GM23338 (cell line): ENCODE results near the gene RIIAD1. TPM values are rescaled to one million over a fixed set of nuclear protein-coding genes. Genes with fewer than 3 reads are reported as not detected.

Experiments
- ATAC-seq: fragments of 200-7000 bp; cut with Tn5 transposase; 3 replicates; pipeline ENCODE4 v1.9.1; 2020
- DNase-seq: peaks from one replicate; pipeline ENCODE4 v3.0.0-alpha.2; 2015; ENCODE audit warnings: low spot score
- H2AFZ ChIP-seq: fragments of 200-600 bp; sonication (generic); 2 replicates; pipeline ENCODE4 v1.8.0; 2016; ENCODE audit warnings: antibody characterized with exemption, mild to moderate bottlenecking, moderate library complexity
- H3F3A ChIP-seq: fragments of 200-600 bp; sonication (generic); replicated peaks from 2 replicates; pipeline ENCODE4 v1.8.0; 2017; ENCODE audit warnings: antibody characterized with exemption, mixed run types, low read depth
- H3K27ac ChIP-seq: fragments of 200-600 bp; sonication (generic); 2 replicates; pipeline ENCODE4 v1.6.1; 2016; ENCODE audit warnings: low read depth
- H3K27me3 ChIP-seq: fragments of 200-600 bp; sonication (generic); 2 replicates; pipeline ENCODE4 v1.8.0; 2016; ENCODE audit warnings: mild to moderate bottlenecking, mixed run types, moderate library complexity; ENCODE audit not compliant: insufficient read depth
- H3K36me3 ChIP-seq: fragments of 200-600 bp; sonication (generic); 2 replicates; pipeline ENCODE4 v1.8.0; 2016; ENCODE audit warnings: mild to moderate bottlenecking; ENCODE audit not compliant: insufficient read depth
- H3K4me1 ChIP-seq: fragments of 200-600 bp; sonication (generic); 2 replicates; pipeline ENCODE4 v1.8.0; 2016; ENCODE audit warnings: mild to moderate bottlenecking, moderate library complexity; ENCODE audit not compliant: insufficient read depth
- H3K4me2 ChIP-seq: fragments of 200-600 bp; sonication (generic); 2 replicates; pipeline ENCODE4 v1.7.1; 2017; ENCODE audit warnings: mixed run types
- H3K4me3 ChIP-seq: fragments of 200-600 bp; sonication (generic); 2 replicates; pipeline ENCODE4 v1.6.1; 2016; ENCODE audit warnings: mixed run types
- H3K79me2 ChIP-seq: fragments of 200-600 bp; sonication (generic); replicated peaks from 2 replicates; pipeline ENCODE4 v1.8.0; 2017; ENCODE audit warnings: mild to moderate bottlenecking; ENCODE audit not compliant: insufficient read depth
- H3K9me2 ChIP-seq: fragments of 200-600 bp; sonication (generic); 2 replicates; pipeline ENCODE4 v1.8.0; 2017; ENCODE audit not compliant: insufficient read depth
- H4K20me1 ChIP-seq: fragments of 200-600 bp; sonication (generic); replicated peaks from 2 replicates; pipeline ENCODE4 v1.8.0; 2017; ENCODE audit warnings: mild to moderate bottlenecking; ENCODE audit not compliant: insufficient read depth
- H3K27ac Mint-ChIP-seq: 2 replicates; pipeline ENCODE4 v1.8.0; 2020; ENCODE audit warnings: inconsistent platforms, mild to moderate bottlenecking, moderate library complexity, mixed read lengths
- H3K27me3 Mint-ChIP-seq: 3 replicates; pipeline ENCODE4 v1.8.0; 2022; ENCODE audit warnings: low read depth, mild to moderate bottlenecking, moderate library complexity, mixed read lengths, inconsistent platforms; ENCODE audit not compliant: insufficient read depth, poor library complexity
- H3K36me3 Mint-ChIP-seq: 3 replicates; pipeline ENCODE4 v1.8.0; 2021; ENCODE audit warnings: low read depth, mild to moderate bottlenecking, inconsistent platforms, moderate library complexity, mixed read lengths
- H3K4me1 Mint-ChIP-seq: 3 replicates; pipeline ENCODE4 v1.8.0; 2020; ENCODE audit warnings: mild to moderate bottlenecking, inconsistent platforms, mixed read lengths
- H3K4me3 Mint-ChIP-seq: 3 replicates; pipeline ENCODE4 v1.8.0; 2021; ENCODE audit warnings: moderate library complexity, mild to moderate bottlenecking, inconsistent platforms, mixed read lengths
- H3K9me3 Mint-ChIP-seq: 3 replicates; pipeline ENCODE4 v1.8.0; 2020; ENCODE audit warnings: moderate library complexity, mild to moderate bottlenecking, inconsistent platforms, mixed read lengths
- CREB1 ChIP-seq: fragments of 250-450 bp; sonication (Bioruptor Pico); IDR thresholded peaks from 2 replicates; pipeline ENCODE4 v1.5.0; 2020; ENCODE audit warnings: low read depth, mild to moderate bottlenecking, moderate library complexity
- NANOG ChIP-seq: IDR thresholded peaks from 2 replicates; pipeline ENCODE4 v1.6.1; 2016; ENCODE audit warnings: antibody characterized with exemption, borderline replicate concordance
- REST ChIP-seq: IDR thresholded peaks from one replicate; pipeline ENCODE4 v1.6.1; 2018; ENCODE audit warnings: antibody characterized with exemption; ENCODE audit not compliant: unreplicated experiment
- STAT1 ChIP-seq: IDR thresholded peaks from one replicate; pipeline ENCODE4 v1.6.1; 2016; ENCODE audit warnings: antibody characterized with exemption; ENCODE audit not compliant: unreplicated experiment
- ZNF114 ChIP-seq: fragments of 250-450 bp; sonication (Bioruptor Pico); IDR thresholded peaks from 2 replicates; pipeline ENCODE4 v1.5.0; 2020; ENCODE audit warnings: mild to moderate bottlenecking, moderate library complexity
- ZNF462 ChIP-seq: fragments of 250-450 bp; sonication (Bioruptor Pico); IDR thresholded peaks from 2 replicates; pipeline ENCODE4 v1.5.0; 2020; ENCODE audit warnings: mild to moderate bottlenecking, moderate library complexity
- polyA plus RNA-seq: library from polyadenylated mRNA; unstranded; fragments of >200 nt; fragmentation: Nextera tagmentation; extraction: Ambion mirVana; gene quantifications from 2 replicates; pipeline ENCODE4 v1.2.1, GENCODE V29; 2016
- total RNA-seq: library from RNA; depleted of rRNA; stranded (reverse); fragments of >200 nt; shearing (Covaris generic); gene quantifications from 2 replicates; pipeline ENCODE4 v1.2.3, GENCODE V29; 2014

Gene RIIAD1
- total and polyA plus RNA-seq, 2 experiments from 2014 or later, result not detected

DNA sequence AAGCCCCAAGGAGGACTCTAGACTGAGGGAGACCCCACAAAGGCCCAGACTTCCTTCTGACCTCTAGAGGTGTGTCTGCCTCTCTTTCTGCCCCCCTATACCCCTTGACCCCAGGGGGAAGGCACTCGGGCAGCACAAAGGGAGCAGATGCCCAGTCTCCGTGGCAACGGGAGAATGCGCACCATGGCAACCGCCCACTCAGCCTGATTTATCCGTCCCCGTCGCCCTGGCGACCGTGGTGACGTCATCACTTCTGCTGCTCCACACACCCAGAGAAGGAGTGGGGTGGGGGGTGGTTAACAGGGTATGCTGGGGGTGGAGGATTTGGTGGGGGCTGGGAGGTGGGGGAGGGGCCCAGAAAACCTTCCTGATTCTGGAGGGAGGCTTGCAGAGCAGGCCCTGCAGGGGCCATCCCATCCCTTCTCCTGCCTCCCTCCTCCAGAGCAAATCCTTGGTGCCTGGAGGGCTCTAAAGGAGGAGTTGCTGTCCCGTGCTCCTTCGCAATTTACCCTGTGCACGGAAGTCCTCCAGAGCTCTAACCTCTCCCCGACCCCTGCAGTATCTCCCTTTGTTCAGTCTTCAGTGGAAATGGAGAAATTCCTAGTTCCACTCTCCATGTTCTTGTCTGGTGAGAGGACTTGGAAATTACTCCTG lies 11.0 kb upstream of the RIIAD1 start:
- H3K36me3 Mint-ChIP-seq, result no peaks in the 10 kb centered on the region
- H3K79me2 ChIP-seq, result no peaks in the 10 kb centered on the region
- TF ChIP-seq CREB1 (peak; percentile 89), STAT1 (no peak)
- H3K27ac ChIP-seq, result no peak overlapping the region
- peak; percentile 38 for ATAC-seq
- no peaks in the 10 kb centered on the region for H3F3A ChIP-seq
- no peak overlapping the region for H3K4me3 Mint-ChIP-seq
- no peaks in the 10 kb centered on the region for H3K9me3 Mint-ChIP-seq
- 0 out of 2 replicates have a peak, but pooled peaks cover 2% of the 10 kb centered on the region for H3K4me1 ChIP-seq
- H3K27me3 ChIP-seq, result no peaks in the 10 kb centered on the region
- peaks cover 10% of the 10 kb centered on the region for H3K27me3 Mint-ChIP-seq
- peaks cover 12% of the 10 kb centered on the region for H3K4me1 Mint-ChIP-seq
- H3K9me2 ChIP-seq, result no peaks in the 10 kb centered on the region
- H3K4me3 ChIP-seq, result no peak overlapping the region
- no peaks in the 10 kb centered on the region for H4K20me1 ChIP-seq
- DNase-seq, result peak; percentile 83
- H3K27ac Mint-ChIP-seq, result no peak overlapping the region
- no peak overlapping the region for H2AFZ ChIP-seq
- H3K36me3 ChIP-seq, result no peaks in the 10 kb centered on the region
- H3K4me2 ChIP-seq, result no peak overlapping the region

GRCh38 chr1:151711044-151711800 lies 10.1 kb upstream of the RIIAD1 start:
- Mint-ChIP-seq H3K27ac (no peak overlapping the region), H3K27me3 (peaks cover 12% of the 10 kb centered on the region), H3K4me1 (peaks cover 21% of the 10 kb centered on the region), H3K9me3 (no peaks in the 10 kb centered on the region), H3K4me3 (no peak overlapping the region), H3K36me3 (no peaks in the 10 kb centered on the region)
- Histone ChIP-seq H3K9me2 (no peaks in the 10 kb centered on the region), H3K27ac (no peak overlapping the region), H3K4me2 (no peak overlapping the region), H3K79me2 (no peaks in the 10 kb centered on the region), H2AFZ (no peak overlapping the region), H3K27me3 (no peaks in the 10 kb centered on the region), H3K36me3 (no peaks in the 10 kb centered on the region), H3K4me3 (no peak overlapping the region), H4K20me1 (no peaks in the 10 kb centered on the region), H3K4me1 (peaks cover 10% of the 10 kb centered on the region), H3F3A (no peaks in the 10 kb centered on the region)
- TF ChIP-seq NANOG, result no peak
- no peak for TF ChIP-seq ZNF114
- no peak for TF ChIP-seq REST
- DNase-seq (no peak), ATAC-seq (no peak)

GRCh38 chr1:151711951-151712350 lies 9.4 kb upstream of the RIIAD1 start:
- Histone ChIP-seq H2AFZ (no peak overlapping the region), H3K4me1 (peaks cover 10% of the 10 kb centered on the region), H3K4me3 (no peak overlapping the region), H3K79me2 (no peaks in the 10 kb centered on the region), H3K4me2 (no peak overlapping the region), H3F3A (no peaks in the 10 kb centered on the region), H3K27me3 (no peaks in the 10 kb centered on the region; the same call in 1 of the 2 replicates), H4K20me1 (no peaks in the 10 kb centered on the region), H3K36me3 (no peaks in the 10 kb centered on the region), H3K9me2 (no peaks in the 10 kb centered on the region), H3K27ac (no peak overlapping the region)
- Mint-ChIP-seq H3K4me3 (no peak overlapping the region; the same call in 2 of the 3 replicates), H3K27ac (no peak overlapping the region), H3K36me3 (no peaks in the 10 kb centered on the region), H3K9me3 (no peaks in the 10 kb centered on the region), H3K27me3 (peaks cover 15% of the 10 kb centered on the region), H3K4me1 (peaks cover 23% of the 10 kb centered on the region)
- no peak for ATAC-seq
- peak; percentile 48 for DNase-seq
- TF ChIP-seq NANOG (no peak), ZNF462 (CRISPR knock-in tag) (no peak)
